GM21576 (cell line): ENCODE measurements around the gene H2AZ1.
A peak's percentile ranks its signal among the peaks of the same experiment; 100 is the strongest.
"Not testable (repeated sequence)": the region's sequence is repeated elsewhere in the genome, so short reads cannot be mapped to it uniquely, and the experiment has no call there.

Source experiments
- ATAC-seq: cut with Tn5 transposase; IDR thresholded peaks from one replicate; pipeline ENCODE4 v1.9.1; 2021; ENCODE audit warnings: mild to moderate bottlenecking, moderate library complexity; ENCODE audit not compliant: unreplicated experiment

The H2AZ1 gene

GRCh38 chr4:99949999-99950912 lies at the start of gene H2AZ1:
TSS of gene H2AZ1 (minus strand) at chr4:99950275. CDS start at chr4:99950170, 105 bp downstream.
- peak; percentile 54 for ATAC-seq

DNA sequence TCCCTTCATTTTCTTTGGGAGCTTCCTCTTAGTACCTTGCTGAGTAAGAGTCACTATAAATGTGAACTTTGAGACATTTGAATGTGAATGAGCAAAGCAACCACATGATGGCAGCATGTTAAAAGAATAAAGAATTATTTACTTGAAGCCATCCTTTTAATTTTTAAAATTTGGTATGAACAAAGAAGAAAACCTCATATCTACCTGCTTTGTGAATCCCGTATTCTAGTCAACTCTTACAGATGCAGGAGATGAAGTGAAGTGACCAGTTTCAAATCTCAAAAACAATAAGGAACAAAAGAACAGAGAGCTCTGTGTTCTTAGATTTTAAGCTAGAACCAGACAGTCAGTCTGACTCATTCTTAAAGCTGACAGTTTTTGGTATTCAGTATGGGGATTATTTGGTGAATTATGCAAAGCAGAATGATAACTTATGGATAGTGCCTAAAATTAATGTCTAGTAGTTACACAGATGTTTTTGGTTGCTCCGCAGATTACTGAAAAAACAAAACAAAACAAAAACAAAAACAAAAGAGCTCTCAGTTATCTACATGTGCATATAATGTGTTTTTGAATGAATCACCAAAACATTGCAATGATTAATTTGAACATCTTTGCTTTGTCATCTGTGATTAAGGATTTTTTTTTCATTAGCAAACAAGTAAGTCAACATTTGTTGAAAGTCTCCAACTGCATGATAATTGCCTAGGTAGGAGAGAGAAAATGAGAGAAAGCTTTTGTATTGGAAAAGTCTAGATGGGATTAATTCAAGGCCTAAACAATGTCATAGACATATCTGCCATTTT lies 48.2 kb upstream of the H2AZ1 start:
- no peak for ATAC-seq

DNA sequence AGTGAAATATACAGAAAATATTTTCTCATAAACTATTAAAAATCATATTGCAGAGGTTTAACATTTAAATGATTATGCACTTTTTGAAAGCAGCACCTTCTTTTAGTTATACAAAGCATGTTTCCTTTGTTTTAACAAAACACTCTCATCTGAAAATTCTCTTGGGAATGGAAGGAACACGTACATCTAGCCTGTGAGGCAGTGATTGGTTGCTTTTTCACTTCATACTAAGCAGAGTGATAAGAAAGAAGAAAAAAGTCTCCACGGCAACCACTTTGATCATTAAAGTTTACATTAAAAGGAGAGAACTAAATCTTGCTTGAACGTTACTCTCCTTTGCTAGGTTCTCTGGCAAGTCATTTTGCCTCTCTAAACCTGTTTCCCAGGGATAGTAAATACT lies 41.7 kb upstream of the H2AZ1 start:
- ATAC-seq: no peak

GRCh38 chr4:99987681-99988080 lies 37.6 kb upstream of the H2AZ1 start:
- no peak for ATAC-seq

- ATAC-seq: peak; percentile 45
Observed at GRCh38 chr4:99986792-99987191, 36.7 kb upstream of the H2AZ1 start.

- no peak for ATAC-seq
Observed at GRCh38 chr4:99983289-99983943, 33.3 kb upstream of the H2AZ1 start.

DNA sequence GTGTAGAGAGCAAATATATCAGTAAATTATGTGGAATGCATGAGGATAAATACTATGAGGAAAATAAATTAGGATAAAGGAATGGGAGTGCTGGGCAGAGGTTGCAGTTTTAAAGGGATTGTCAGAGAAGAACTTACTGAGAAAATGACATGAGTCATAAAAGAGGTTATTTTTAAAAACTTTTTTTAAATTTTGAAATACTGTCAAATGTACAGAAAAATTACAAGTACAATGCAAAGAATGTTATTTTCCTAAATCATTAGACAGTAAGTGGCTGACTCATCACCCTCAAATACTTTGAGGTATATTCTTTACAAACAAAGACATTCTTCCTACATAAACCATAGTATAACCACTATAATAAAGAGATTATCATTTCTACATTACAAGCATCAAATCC lies 29.8 kb upstream of the H2AZ1 start:
- no peak for ATAC-seq

DNA sequence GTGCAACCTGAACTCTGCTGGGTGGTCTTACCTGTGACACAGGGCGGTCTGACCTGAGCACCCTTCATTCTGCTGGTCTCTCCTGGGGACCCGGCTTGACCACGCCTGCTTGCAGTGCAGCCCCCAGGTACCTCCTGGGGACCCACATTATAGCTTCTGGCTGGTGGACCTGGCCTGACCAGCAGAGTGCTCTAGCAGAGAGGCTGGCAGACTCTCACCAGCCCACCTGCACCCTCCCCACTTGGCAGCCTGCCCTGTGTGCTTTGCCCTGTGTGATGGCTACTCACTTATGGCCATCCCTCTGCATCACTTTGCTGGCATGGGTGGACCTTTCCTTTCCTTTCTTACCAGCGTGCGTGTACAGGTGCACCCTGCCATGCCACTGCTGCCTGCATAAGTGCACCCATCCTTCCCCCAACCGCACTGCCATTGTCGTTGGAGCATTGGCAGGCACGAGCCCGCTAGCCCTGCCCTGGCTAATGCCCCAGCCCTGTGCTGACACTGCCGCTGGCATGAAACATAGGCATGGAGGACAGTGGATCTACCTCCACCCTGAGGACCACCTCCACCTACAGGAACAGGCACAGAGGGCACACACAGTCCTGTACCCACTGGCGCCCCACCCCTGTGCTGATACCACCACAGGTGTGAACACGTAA lies 21.5 kb upstream of the H2AZ1 start:
- ATAC-seq: no peak

- ATAC-seq: no peak
Observed at GRCh38 chr4:99968330-99968729, 18.3 kb upstream of the H2AZ1 start.

- no peak for ATAC-seq
Observed at GRCh38 chr4:99966692-99967091, 16.6 kb upstream of the H2AZ1 start.

GRCh38 chr4:99965674-99966350 lies 15.7 kb upstream of the H2AZ1 start:
- no peak for ATAC-seq

GRCh38 chr4:99965173-99965572 lies 15.1 kb upstream of the H2AZ1 start:
- ATAC-seq: no peak

DNA sequence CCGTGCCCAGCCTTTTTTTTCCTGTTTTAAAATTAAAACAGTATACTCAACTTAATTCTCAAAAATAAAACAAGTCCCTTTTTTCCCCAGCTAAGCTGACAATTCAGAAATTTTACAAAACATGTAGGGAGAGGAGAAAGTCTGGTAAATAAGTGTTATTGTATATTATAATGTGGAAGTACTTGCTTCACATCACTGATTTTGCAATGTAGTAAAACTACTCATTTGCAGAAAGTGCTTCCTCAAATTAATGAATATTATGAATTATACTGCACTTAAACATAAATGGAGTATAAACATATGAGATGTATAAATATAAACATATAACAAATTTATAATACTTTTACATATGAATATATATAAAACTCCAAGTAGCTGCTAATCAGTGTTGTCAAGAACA lies 11.6 kb upstream of the H2AZ1 start:
- ATAC-seq: no peak

DNA sequence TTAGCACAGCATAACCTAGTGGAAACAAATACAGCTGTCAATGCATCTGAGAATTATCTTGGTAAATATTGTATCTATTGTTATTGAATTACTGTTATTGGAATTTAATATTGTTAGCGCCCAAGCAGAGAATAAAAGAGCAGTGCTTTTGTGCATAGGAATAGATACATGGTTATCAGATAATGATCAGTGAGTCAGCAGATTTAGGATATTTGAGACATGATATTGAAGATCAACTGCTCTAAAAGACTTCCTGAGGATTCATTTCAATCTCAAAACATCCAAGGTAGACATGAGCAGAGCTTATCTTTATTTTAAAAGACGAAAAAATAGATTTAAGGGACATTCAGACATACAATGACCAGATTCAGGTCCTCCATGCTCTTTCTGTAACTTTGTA lies 10.6 kb upstream of the H2AZ1 start:
- ATAC-seq: no peak

DNA sequence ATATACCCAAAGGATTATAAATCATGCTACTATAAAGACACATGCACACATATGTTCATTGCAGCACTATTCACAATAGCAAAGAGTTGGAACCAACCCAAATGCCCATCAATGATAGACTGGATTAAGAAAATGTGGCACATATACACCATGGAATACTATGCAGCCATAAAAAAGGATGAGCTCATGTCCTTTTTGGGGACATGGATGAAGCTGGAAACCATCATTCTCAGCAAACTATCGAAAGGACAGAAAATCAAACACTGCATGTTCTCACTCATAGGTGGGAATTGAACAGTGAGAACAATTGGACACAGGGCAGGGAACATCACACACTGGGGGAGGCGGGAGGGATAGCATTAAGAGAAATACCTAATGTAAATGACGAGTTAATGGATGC lies 8.1 kb upstream of the H2AZ1 start:
- ATAC-seq: not testable (repeated sequence)

DNA sequence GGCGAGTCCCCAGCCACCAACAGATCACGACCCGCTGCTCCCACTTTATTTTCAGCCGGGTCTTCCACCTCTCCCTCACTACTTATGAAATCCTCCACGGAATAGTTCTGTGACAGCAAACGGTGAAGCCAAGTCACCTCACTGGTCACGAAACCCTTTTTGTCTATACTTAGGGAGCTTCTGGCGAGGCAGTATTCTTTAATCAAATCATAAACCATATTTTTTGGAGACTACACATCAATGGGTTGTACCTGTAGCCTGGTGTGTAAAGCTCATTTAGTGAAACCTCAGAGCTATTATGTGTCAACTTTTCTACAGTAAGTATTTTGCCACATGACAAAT lies 809 bp upstream of the H2AZ1 start:
- ATAC-seq: no peak

DNA sequence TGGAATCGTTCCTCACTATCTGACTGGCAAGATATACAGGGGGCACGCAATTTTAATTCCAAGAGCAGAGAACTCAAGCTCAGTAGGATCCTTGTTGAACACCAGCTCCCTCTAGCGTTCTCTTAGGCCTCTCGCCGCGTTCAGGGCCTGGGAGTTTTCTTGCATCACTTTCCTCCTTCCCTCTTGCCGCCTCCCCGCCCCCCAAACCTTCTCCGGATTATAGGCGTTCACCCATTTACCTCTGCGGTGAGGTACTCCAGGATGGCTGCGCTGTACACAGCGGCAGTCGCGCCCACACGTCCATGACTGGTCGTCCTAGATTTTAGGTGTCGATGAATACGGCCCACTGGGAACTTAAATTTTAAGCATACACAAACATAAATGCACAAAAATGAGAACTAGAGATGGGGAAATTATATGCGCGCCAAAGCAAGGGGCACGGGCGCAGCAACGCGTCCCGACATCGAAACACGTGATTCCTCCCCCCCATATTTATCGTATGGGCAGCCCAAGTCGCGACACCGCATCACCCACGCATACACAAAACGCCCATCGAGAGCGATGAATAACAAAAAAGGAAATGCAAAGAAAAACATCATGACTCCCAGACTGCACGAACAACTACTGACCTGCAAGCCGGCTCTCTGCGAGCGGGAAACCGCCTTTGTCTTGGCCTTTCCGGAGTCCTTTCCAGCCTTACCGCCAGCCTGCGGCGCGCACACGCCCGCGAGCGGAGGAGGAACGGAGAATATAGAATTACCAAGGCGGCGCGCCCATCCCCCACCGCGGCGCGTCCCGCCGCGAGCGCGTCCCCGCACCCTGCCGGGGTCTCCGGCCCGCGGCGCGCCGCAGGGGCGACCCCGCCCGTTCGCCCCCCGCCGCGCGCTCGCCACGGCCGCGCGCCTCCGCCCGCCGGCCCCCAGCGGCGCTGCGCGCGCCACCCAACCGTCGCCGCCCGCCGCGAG lies 759 bp downstream of the H2AZ1 start:
- peak; percentile 29 for ATAC-seq

DNA sequence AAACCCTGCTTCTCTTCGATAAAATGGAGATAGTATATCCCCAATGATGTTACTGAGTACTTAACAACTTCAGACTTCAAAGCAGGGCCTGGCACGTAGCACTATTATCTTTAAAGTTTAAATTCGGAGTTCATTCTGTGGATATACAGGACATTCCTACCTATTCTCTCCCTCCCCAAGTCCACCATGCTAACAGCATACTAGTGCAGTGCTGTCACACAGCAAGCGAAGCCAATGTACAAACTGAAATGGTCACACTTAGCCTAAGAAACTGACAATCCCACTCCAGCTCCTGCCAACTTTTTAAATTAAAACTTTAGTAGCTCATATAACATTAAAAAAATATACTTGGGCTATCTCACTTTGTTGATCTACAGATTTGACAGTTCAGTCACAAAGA lies 2.5 kb downstream of the H2AZ1 start:
- no peak for ATAC-seq

- no peak for ATAC-seq
Observed at GRCh38 chr4:99947190-99947578, 2.9 kb downstream of the H2AZ1 start.
